Right renal cortex interstitium (tissue), 3 donors: ENCODE data around the gene UVRAG. TPM values are rescaled to one million over a fixed set of nuclear protein-coding genes. Genes with fewer than 3 reads are reported as not detected.
A peak's percentile ranks its signal among the peaks of the same experiment; 100 is the strongest.

Experiments
- DNase-seq, 3 donors: peaks; one replicate each; pipeline ENCODE4 v3.0.0-alpha.2; 2013; ENCODE audit warnings: low read depth in 3 of 3, low spot score in 2 of 3
- polyA plus RNA-seq, 3 donors: library from polyadenylated mRNA; unstranded; fragments of 120-200 nt; gene quantifications; one replicate each; pipeline ENCODE4 v1.2.1, GENCODE V29; 2013; ENCODE audit not compliant: insufficient read length in 3 of 3

The UVRAG gene
- polyA plus RNA-seq, 3 donors = 16.4 to 19.5 (median 17.5) TPM

DNA sequence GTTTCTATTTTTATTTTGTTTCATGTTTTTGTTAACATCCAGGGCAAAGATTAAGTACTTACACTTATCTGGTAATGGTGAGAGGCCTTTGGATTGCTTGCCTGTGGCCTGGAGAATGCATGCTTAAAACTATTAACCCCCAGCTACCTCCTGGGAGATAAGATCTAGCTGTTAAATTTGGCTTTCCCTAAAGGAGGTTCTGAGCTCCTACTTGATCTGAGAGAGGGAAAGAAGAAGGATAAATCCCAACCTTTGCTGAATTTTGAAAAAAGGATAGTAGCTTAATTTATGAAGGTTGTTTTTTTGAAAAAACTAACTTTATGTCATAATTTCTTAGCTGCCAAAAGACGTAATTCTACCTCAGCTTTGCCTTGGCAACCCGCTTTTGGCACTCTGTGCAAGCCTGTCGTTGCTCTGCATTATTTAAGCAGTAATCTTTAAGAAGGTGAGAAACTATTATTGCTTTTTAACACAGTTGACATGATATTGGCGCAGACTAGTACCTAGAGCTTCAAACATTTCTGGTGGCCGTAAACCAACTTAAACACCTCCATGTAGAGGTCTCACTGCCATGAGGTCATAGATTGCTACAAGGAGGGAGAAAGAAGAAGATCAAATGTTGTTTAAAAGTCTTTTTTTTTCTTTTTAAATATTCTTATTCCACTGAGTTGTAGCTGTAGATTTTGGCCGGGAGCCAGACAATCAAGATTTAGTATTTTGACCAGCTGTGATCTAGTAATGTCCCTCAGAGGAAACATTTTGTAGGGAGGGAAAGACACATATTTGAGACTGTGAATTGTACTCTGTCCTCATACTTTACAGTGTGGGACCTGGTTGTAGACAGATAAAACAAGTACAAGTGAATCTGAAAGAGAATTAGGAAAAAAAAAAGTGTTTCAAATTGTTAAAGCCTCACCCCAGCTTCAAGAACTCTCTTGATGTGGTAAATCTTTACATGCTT, 316.9 kb downstream of the UVRAG start:
- DNase-seq = peak in 1 of 3 donors; percentile 64

DNA sequence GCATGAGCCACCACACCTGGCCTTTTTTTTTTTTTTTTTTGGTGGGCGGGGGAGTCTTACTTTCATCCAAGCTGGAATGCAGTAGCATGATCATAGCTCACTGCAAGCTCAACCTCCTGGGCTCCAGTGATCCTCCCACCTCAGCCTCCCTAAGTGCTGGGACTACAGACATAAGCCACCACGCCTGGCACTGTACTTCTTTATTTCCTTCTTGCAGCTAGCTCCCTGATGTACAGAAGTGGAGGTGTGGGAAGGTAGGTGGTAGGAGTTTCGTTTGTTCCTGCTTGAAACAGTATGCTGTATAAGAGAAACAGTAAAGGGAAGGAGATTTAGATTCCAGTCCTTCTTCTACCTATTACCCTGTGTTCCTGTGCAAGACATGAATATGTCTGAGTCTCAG, 319.2 kb downstream of the UVRAG start:
- no peak for DNase-seq

DNA sequence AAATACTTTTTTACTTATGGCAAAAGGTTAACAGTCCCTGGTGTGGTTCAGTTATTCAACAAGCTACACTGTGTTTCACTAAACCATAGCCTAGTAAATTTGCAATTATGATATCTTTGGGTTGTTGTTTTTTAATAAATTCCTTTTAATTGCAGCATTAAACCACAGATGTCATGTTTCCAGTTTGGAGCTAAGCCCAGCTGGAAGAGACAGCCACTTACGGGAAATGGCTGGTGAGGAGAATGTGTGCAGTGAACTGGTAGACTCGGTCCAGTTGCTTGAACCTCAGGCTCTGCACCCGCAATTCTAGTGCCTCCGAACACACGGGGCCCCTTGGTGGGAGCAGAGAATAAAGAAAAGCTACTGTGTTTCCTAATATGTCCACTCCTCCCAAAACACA, 320.5 kb downstream of the UVRAG start:
- DNase-seq = no peak

DNA sequence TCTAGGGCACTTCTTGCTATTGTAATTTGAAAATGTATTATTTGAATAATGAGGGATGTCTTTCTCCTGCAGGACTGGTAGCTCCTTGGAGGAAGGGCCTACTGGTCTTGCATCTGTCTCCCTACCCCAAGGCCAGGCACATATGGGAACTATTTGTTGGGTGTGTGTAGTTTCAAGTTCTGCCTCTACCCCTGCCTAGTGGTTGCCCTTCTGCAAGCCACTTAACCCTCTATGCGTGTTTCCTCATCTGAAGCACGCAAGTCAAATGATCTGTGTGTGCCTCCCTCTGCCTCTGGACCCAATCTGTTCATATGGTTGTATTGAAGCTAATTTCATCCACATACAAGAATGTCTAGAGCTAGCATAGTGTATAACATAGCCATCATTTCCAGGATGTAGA, 324.3 kb downstream of the UVRAG start:
- no peak for DNase-seq

DNA sequence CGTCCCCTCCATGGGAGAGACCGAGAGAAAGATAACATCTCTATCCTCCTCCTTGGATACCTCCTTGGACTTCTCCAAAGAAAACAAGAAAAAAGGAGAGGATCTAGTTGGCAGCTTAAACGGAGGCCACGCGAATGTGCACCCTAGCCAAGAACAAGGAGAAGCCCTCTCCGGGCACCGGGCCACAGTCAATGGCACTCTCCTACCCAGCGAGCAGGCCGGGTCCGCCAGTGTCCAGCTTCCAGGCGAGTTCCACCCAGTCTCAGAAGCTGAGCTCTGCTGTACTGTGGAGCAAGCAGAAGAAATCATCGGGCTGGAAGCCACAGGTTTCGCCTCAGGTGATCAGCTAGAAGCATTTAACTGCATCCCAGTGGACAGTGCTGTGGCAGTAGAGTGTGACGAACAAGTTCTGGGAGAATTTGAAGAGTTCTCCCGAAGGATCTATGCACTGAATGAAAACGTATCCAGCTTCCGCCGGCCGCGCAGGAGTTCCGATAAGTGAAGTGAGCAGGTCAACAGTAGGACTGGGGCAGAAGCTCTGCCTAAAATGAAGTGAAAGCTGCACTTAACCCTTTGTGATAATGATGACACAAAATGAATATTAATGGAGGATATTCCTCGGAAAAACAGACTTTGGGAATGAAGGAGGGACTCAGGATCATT, 326.0 kb downstream of the UVRAG start:
- no peak for DNase-seq

DNA sequence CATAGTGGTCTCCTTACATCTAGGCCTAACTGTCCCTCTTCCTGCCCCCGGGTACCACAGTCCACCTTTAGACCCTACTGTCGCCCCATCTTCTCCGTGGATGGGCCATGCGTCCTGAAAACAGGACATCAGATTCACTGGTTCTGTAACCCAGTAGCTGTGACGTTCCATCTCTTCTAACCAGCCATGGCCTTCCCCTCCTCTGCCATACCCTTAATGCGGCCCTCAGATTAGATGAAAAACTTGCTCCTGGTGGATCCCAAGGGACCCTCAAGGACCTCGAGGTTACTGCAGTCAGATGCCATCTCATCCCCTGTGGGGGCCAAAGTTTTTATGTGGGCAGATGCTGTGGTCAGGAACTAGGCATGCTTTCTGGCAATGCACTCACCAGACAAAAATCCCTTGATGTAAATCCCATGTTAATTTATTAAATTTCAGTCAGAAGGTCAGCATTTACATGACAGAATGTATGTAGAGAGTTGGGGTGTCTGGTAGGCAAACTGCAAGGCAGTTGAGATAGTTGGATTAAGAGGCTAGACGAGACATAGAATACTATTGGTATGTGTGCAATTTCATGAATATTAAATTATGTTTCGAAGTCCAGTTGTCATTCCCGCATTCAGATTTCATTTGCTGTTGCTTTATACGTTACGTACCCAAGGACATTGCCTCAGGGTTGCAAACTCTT, 327.0 kb downstream of the UVRAG start:
- no peak for DNase-seq

DNA sequence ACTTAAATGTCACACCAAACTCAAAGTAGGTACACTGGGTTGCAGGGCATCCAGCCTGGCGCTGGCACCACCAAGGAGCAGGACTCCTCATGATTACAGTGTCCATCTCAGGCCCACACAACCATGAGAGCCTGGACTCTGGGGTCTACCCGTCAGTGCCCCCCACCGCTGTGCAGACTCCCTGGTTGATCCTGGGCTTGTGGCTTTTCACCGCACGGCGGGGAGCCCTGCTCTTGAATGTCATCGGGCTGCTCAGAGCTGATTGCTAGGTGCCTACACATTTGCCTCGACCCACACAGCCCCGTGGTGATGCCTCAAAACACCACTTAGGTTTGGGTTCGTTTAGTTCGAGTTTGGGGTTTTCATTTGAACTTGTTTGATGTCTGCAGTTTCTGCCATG, 328.3 kb downstream of the UVRAG start:
- no peak for DNase-seq

DNA sequence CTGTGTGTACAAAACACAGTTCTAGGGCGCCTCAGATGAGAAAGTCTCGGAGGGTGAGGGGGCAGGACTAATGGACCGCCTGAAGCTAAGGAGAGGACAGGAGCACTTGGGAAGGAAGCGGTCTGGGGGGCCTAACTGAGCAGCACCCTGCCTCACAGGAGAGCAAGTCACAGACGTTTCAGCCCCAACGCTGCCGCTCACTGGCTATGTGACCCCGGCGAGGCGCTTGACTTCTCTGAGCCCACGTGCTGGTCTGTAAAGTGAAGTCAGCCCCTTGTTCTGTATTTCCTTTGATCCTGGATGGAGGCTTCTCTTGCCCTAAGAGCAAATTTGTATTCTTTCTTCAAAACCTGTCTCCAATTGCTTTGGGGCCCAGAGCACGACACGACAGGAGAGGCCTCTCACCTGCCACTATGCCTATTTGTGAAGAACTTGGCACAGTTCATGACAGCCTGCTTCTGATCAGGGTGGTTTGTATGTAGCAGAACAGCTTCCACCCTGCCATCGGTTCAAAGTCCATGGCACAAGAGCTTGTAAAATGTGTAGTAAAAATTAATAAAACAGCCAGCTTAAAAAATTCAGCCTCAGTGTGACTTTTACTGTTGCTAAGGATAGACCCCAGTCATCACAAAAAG, 332.2 kb downstream of the UVRAG start:
- no peak for DNase-seq

DNA sequence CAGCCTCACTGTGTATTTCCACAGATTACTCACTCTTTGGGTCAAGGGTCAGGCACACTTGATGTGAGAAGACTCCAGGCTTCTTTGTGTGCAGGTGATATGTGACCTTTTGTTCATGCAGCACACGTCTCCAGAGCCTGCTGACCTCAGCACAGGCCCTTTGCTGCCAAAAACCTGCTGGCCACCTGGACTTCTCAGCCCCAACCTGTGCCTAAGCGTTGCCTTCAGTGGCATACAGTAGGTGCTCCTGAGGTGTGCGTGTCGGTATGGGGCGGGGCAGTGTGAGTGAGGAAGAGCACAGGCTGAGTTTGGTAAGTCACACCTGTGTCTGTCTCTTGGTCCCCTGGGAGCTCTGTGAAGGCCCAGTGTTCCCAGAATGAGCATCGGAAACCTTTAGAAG, 333.2 kb downstream of the UVRAG start:
- DNase-seq = no peak

DNA sequence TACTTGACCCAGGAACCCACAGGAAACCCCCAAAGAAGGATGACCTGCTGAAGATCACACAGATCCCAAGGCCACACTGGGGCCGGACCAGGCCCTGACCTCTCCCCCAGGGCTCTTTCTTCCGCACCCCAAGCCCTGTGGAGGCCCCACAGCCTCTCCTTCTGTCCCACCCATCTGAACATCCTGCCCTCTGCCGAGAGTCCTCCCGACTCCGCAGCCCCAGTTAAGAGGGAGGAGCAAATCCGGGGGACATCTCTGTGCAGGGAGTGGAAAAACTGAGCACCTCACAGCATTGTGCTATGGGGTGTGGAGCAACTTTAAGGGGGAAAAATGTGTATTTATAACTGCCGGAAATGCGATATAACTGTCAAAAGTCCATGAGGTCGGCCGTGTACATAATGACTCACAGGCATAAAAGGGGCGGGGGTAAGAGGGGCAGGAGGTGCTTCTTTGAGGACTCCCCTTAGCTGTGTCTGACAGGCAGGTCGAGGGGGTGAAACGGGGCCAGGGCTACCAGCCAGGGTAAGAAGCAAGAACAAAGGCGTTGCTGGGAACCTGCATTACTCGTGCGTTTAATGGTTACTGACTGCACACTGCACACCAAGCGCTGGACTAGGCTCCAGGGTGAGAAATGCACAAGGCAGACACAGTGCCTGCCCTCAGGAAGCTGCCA, 334.1 kb downstream of the UVRAG start:
- DNase-seq = no peak

DNA sequence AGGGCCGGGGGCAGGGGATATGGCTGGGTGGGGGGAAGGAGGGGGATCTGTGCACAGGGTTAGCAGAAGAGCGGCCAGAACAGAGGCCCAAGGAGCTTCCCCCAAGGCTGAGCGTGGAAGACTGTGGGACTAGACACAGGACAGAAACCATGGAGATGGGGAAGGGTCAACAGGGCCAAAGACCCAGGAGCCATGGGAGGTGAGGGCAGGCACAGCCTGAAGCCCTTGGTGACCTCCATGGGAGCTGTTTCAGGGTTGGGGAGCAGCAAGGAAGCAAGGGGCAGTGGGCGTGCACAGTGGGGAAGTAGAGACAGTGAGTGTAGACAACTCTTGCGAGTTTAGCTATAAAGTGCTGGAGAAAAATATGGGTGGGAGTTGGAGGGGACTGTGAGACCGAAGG, 334.7 kb downstream of the UVRAG start:
- DNase-seq = no peak

DNA sequence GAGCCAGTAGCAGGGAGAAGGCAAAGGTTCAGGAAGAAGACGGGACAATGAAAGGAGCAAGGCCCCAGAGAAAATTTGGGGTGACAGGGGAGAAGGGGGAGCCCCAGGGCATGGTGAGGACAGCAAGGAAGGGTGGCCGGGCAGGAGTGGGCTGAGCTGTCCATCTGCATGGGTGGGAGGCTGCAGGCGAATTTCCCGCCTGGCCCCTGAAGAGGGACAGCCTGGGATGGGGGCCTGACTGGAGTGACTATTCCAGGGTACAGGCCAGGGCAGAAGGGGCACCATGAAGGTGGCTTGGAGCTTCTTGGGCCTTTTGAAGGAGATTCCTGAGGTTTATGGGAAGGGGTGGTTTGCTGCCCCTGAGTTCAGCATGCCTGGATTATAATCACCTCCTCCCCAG, 335.1 kb downstream of the UVRAG start:
- DNase-seq = no peak

DNA sequence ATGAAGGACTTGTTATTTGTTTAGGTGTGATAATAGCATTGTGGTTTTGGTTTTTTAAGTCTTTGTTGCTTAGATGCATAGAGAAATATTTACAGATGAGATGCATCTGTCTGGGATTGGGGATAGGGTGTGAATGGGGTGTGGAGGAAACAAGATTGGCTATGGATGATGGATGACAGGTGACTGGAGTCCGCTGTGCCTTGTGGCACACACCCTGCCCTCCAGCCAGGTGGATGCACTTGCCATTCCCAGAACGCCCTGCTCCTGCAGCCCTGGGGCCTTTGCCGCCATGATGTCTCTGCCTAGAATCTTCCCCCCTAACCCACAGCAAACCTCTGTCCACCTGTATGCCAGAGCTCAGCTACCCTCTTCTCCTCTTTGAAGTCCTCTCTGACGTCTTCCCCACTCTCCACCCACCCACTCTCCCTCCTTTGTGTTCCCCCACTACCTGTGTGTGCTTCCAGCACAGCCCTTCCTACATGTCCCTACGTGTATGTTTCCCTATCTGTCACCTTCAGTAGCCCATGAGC, 336.6 kb downstream of the UVRAG start:
- DNase-seq = no peak

DNA sequence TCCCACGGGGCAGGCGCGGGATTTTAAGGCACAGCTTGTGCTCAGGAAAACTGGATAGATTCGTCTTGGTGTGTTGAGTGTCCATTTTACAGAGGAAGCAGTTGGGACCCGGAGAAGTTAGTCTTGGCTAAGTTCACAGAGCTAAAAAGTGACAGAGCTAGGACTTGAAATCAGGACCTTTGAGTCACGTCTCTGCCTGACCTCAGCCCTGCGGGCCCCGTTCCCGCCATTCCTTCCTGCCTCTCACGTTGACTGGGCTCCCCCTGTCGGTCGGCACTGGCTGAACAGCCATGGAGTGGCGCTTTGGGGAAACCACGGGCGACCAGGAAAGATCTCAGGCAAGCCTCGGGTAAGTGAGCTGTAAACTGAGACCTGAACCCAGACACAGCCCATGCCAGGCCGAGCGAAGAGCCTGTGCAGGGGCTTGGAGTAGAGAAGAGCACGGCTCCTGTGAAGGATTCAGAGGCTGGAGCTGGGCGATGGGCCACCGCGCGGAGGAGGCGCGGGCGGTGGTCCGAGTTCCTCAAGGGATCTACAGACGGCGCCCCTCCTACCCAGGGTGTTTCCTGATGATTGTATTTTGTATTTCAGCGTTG, 337.2 kb downstream of the UVRAG start:
- DNase-seq = no peak

DNA sequence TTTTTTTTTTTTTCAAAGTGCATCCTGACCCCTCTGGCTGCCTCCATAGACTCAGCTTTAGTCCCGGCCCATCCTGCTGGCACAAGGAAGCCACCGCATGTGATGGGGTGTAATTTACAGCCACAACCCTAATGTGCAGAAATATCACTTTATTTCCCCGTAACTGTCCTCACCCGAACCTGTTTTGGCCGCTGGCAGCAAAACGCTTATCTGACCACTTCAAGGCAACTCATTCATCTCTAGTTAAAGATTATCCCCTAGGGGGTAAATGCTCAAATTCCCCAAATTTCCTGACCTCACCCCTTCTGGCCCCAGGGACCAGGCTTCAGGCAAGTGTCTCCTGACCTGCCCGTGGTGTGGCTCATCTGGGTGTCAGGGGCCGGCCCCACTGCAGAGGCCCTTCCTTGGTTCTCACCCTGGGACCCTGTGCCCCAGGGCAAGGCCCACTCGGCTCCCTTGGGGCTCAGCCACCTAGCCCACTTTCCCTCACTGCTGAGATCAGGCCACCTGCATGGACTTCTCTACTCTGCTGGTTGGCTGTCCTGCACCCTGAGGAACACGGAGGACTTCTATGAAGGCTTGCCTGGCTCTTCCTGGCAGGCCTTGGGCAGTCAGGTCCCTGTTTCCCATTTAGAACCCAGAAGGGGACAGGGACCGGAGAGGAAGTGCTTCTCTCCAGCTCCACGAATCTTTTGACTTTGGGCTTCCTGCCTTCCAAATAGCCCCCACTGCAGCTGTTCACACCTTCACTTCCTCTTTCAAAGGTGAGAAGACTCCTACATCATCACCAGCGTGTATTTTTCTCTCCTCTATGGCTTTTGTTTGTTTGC, 337.9 kb downstream of the UVRAG start:
- no peak for DNase-seq

DNA sequence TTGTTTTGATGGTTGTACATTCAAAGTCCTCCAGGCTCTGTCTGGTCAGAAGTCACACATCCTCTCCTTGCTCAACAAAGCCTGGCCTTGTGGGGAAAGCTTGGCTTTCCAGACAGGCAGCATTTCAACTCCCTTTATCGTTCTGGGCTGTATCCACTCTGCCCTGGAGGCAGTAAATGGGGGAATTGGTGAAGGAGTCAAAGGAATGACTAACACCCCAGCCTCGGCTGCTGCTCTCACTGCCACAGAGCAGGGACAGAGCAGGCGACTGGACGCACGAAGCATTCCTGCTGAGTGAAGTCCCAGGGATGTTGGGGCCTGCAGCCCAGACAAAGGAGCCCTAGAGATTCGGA, 338.5 kb downstream of the UVRAG start:
- no peak for DNase-seq

DNA sequence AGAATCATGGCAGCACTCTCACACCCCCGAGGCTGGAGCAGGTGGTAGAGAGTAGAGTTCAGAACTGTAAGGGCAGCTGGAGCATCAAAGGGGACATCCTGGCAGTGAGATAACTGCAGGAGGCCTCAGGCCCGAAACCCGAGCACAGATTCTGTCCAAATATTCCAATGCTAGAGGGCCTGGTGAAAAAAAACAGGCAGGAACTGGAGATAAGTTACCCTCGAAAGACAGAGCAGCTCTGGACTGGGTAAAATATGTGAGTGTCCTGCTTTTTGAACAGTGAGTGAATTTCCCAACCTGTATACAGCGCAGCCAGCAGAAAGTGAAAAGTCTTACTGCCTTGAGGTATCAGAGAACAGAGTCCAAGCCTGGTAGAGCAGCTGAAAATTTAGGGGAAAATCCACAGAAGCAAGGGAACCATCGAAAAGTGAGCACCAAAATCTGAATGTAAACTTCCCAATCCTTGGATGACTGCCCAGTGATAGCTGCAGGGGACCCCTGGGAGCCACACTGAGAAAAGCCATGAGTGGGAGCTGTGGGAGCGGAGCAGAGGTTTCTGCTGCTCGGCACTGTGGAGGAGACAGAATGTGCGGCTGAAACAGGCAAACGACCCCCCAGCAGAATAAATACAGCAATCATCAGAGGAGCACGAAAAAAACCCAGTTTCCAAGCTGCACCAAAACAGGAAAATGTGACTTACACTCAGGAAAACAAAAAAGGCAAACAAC, 340.7 kb downstream of the UVRAG start:
- DNase-seq = no peak

DNA sequence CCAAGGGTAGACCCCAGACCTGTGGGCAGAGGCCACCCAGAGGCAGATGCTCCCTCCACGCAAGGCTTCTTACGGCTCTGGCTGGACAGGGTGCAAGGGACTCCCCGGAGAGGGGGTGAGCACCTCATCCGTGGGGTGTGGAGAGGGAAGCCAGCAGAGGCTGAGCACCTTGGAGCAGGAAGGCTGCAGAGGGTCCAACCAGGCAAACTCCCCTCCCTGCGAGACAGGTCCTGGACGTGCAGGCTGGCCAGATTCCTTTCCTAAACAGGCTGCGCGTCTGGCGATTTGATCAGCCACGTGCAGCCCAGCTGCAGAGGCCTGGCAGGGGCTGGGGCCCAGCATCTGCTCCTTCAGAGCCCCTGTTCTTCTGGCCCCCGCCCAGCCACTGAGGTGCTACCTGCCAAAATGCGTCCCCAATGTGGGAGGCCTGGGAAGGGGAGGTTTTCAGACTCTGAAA, 342.0 kb downstream of the UVRAG start:
- DNase-seq = no peak
